H1 (cell line): ENCODE measurements around the gene CFAP54. TPM values are rescaled to one million over a fixed set of nuclear protein-coding genes. Genes with fewer than 3 reads are reported as not detected.

Source experiments
- CTCF ChIA-PET: fragments of 300-600 bp; sonication (Branson Sonifier 250); formaldehyde crosslinking; loops from one replicate; lab custom pipeline; 2021; ENCODE audit not compliant: partially characterized antibody; lab: Charles Lee
- POLR2A ChIA-PET: fragments of 300-600 bp; sonication (Branson Sonifier 250); formaldehyde crosslinking; loops from one replicate; lab custom pipeline; 2021; ENCODE audit warnings: inconsistent platforms; ENCODE audit not compliant: partially characterized antibody; lab: Charles Lee
- DNase-seq, 2 experiments: peaks; one replicate each; pipeline versions ENCODE4 v3.0.0 to v3.0.0-alpha.2; 2010 to 2022; ENCODE audit warnings: low spot score in 2 of 2, low read depth in 1 of 2, mixed read lengths in 1 of 2
- FAIRE-seq: peaks from 2 replicates; lab custom pipeline; 2011; peaks lifted over from hg19 to GRCh38; lab: Jason Lieb, UNC
- H2AFZ ChIP-seq: 2 replicates; pipeline ENCODE4 v1.8.1; 2012; ENCODE audit warnings: low read length, inconsistent platforms
- H2AK5ac ChIP-seq: 2 replicates; pipeline ENCODE4 v1.6.1; 2013; ENCODE audit warnings: low read depth, low read length
- H2BK120ac ChIP-seq: replicated peaks from 2 replicates; pipeline ENCODE3; 2013; ENCODE audit warnings: low read depth, low read length, inconsistent platforms
- H2BK12ac ChIP-seq: 2 replicates; pipeline ENCODE4 v1.6.1; 2013; ENCODE audit warnings: low read depth, low read length
- H2BK15ac ChIP-seq: 2 replicates; pipeline ENCODE4 v1.6.1; 2013; ENCODE audit warnings: low read length
- H2BK20ac ChIP-seq: 2 replicates; pipeline ENCODE4 v1.6.1; 2013; ENCODE audit warnings: low read length
- H2BK5ac ChIP-seq: 2 replicates; pipeline ENCODE4 v1.6.1; 2013; ENCODE audit warnings: low read depth, low read length
- H3K14ac ChIP-seq: 2 replicates; pipeline ENCODE4 v1.6.1; 2013; ENCODE audit warnings: inconsistent platforms; ENCODE audit not compliant: insufficient read length
- H3K18ac ChIP-seq: 2 replicates; pipeline ENCODE4 v1.6.1; 2013; ENCODE audit warnings: low read length; ENCODE audit errors: extremely low read depth
- H3K23ac ChIP-seq: 2 replicates; pipeline ENCODE4 v1.6.1; 2013; ENCODE audit warnings: inconsistent platforms; ENCODE audit not compliant: insufficient read length
- H3K23me2 ChIP-seq: 2 replicates; pipeline ENCODE4 v1.6.1; 2013; ENCODE audit warnings: low read depth, low read length
- H3K27ac ChIP-seq: 2 replicates; pipeline ENCODE4 v1.6.1; 2011; ENCODE audit warnings: low read depth, low read length, inconsistent platforms
- H3K27me3 ChIP-seq, 4 experiments: replicated peaks in 1 of 4; 1 replicate in 1 of 4; 2 replicates in 3 of 4; pipeline versions ENCODE4 v1.6.1 to v1.8.1; 2011 to 2013; ENCODE audit warnings: low read length in 3 of 4, mild to moderate bottlenecking in 3 of 4, inconsistent platforms in 2 of 4, mixed read lengths in 2 of 4, moderate library complexity in 1 of 4; ENCODE audit not compliant: control insufficient read depth in 3 of 4, insufficient read depth in 3 of 4; ENCODE audit errors: extremely low read depth in 1 of 4
- H3K36me3 ChIP-seq, 4 experiments: 2 replicates each; pipeline versions ENCODE4 v1.6.1 to v1.8.1; 2011 to 2013; ENCODE audit warnings: mild to moderate bottlenecking in 4 of 4, low read length in 3 of 4, moderate library complexity in 2 of 4, control low read depth in 1 of 4, inconsistent platforms in 1 of 4; ENCODE audit not compliant: insufficient read depth in 4 of 4, control insufficient read depth in 2 of 4
- H3K4ac ChIP-seq: replicated peaks from 2 replicates; pipeline ENCODE3; 2013; ENCODE audit warnings: low read length, low read depth, mixed read lengths, inconsistent platforms; ENCODE audit not compliant: insufficient read length
- H3K4me1 ChIP-seq, 4 experiments: replicated peaks in 1 of 4; 1 replicate in 1 of 4; 2 replicates in 3 of 4; pipeline versions ENCODE4 v1.6.1 to v1.8.1; 2011 to 2013; ENCODE audit warnings: low read length in 3 of 4, inconsistent platforms in 2 of 4, mixed read lengths in 1 of 4; ENCODE audit not compliant: insufficient read depth in 4 of 4, control insufficient read depth in 3 of 4
- H3K4me2 ChIP-seq, 2 experiments: 2 replicates each; pipeline versions ENCODE4 v1.6.1 to v1.8.1; 2011 to 2013; ENCODE audit warnings: low read depth in 2 of 2, low read length in 2 of 2, control low read depth in 1 of 2, inconsistent platforms in 1 of 2, mild to moderate bottlenecking in 1 of 2; ENCODE audit not compliant: insufficient read depth in 1 of 2
- H3K4me3 ChIP-seq, 4 experiments: fragments of 200-600, 300-600 bp in 1 of 4; sonication (generic), shearing (Covaris generic), sonication (Bioruptor Twin) in 1 of 4; 2 replicates each; pipeline versions ENCODE4 v1.5.1 to v1.8.1; 2011 to 2016; ENCODE audit warnings: low read length in 4 of 4, low read depth in 3 of 4, control low read depth in 2 of 4, inconsistent platforms in 2 of 4, mild to moderate bottlenecking in 2 of 4, mixed read lengths in 1 of 4, moderate library complexity in 1 of 4; ENCODE audit not compliant: insufficient read depth in 2 of 4; ENCODE audit errors: extremely low read depth in 1 of 4
- H3K56ac ChIP-seq: replicated peaks from 2 replicates; pipeline ENCODE3; 2013; ENCODE audit warnings: low read depth, mild to moderate bottlenecking, mixed read lengths, low read length, inconsistent platforms; ENCODE audit not compliant: insufficient read length
- H3K79me1 ChIP-seq: 2 replicates; pipeline ENCODE4 v1.6.1; 2013; ENCODE audit warnings: low read depth, low read length, control low read depth
- H3K79me2 ChIP-seq, 2 experiments: 2 replicates each; pipeline versions ENCODE4 v1.6.1 to v1.8.1; 2012 to 2013; ENCODE audit warnings: low read length in 2 of 2, mild to moderate bottlenecking in 2 of 2, inconsistent platforms in 1 of 2; ENCODE audit not compliant: insufficient read depth in 2 of 2, control insufficient read depth in 1 of 2
- H3K9ac ChIP-seq, 4 experiments: replicated peaks in 1 of 4; 1 replicate in 1 of 4; 2 replicates in 3 of 4; pipeline versions ENCODE4 v1.6.1 to v1.8.1; 2011 to 2013; ENCODE audit warnings: low read depth in 3 of 4, low read length in 3 of 4, control low read depth in 2 of 4, mild to moderate bottlenecking in 2 of 4, moderate library complexity in 2 of 4, inconsistent platforms in 1 of 4; ENCODE audit errors: extremely low read depth in 1 of 4
- H3K9me3 ChIP-seq, 2 experiments: 2 replicates each; pipeline versions ENCODE4 v1.6.1 to v1.8.1; 2012 to 2013; ENCODE audit warnings: mild to moderate bottlenecking in 2 of 2, moderate library complexity in 2 of 2, control low read depth in 1 of 2, inconsistent platforms in 1 of 2, low read depth in 1 of 2, low read length in 1 of 2, mixed read lengths in 1 of 2; ENCODE audit not compliant: insufficient read depth in 2 of 2
- H4K20me1 ChIP-seq, 2 experiments: replicated peaks in 1 of 2; 2 replicates each; pipeline versions ENCODE3 to v1.8.1; 2011 to 2013; ENCODE audit warnings: inconsistent platforms in 2 of 2, low read length in 2 of 2, mild to moderate bottlenecking in 1 of 2; ENCODE audit not compliant: insufficient read depth in 2 of 2, control insufficient read depth in 1 of 2
- H4K5ac ChIP-seq: 2 replicates; pipeline ENCODE4 v1.6.1; 2013; ENCODE audit warnings: low read length, low read depth, mixed read lengths, inconsistent platforms; ENCODE audit not compliant: insufficient read length
- H4K8ac ChIP-seq: 2 replicates; pipeline ENCODE4 v1.8.0; 2013; ENCODE audit warnings: mild to moderate bottlenecking, moderate library complexity, low read length, inconsistent platforms; ENCODE audit not compliant: insufficient read depth; ENCODE audit errors: extremely low read depth
- H4K91ac ChIP-seq: replicated peaks from 2 replicates; pipeline ENCODE3; 2013; ENCODE audit warnings: low read length, mixed read lengths, inconsistent platforms; ENCODE audit not compliant: insufficient read length
- ATF3 ChIP-seq: IDR thresholded peaks from 2 replicates; pipeline ENCODE4 v1.6.1; 2011; ENCODE audit warnings: low read depth, mild to moderate bottlenecking, low read length; ENCODE audit not compliant: insufficient read depth
- CHD2 ChIP-seq: IDR thresholded peaks from 2 replicates; pipeline ENCODE4 v1.6.1; 2012; ENCODE audit warnings: low read length, improper control_type of control experiment
- CREB1 ChIP-seq: IDR thresholded peaks from 2 replicates; pipeline ENCODE4 v1.6.1; 2012; ENCODE audit warnings: inconsistent platforms
- JUND ChIP-seq: IDR thresholded peaks from 2 replicates; pipeline ENCODE4 v1.6.1; 2011; ENCODE audit warnings: mild to moderate bottlenecking, improper control_type of control experiment, low read length
- MAFK ChIP-seq: IDR thresholded peaks from 2 replicates; pipeline ENCODE4 v1.6.1; 2012; ENCODE audit warnings: low read depth, mild to moderate bottlenecking, improper control_type of control experiment, low read length
- RXRA ChIP-seq: IDR thresholded peaks from 2 replicates; pipeline ENCODE4 v1.6.1; 2011; ENCODE audit warnings: low read depth, mild to moderate bottlenecking, low read length, moderate library complexity; ENCODE audit not compliant: insufficient read depth
- SIN3A ChIP-seq, 2 experiments: IDR thresholded peaks in 1 of 2; conservative IDR thresholded peaks in 1 of 2; 2 replicates each; pipeline ENCODE4 v1.6.1; 2011 to 2012; ENCODE audit warnings: low read length in 2 of 2, improper control_type of control experiment in 1 of 2, low read depth in 1 of 2, mild to moderate bottlenecking in 1 of 2
- SIRT6 ChIP-seq: IDR thresholded peaks from one replicate; pipeline ENCODE4 v1.7.1; 2012; ENCODE audit warnings: low read length, inconsistent platforms
- SP2 ChIP-seq: IDR thresholded peaks from 2 replicates; pipeline ENCODE4 v1.6.1; 2012; ENCODE audit warnings: mild to moderate bottlenecking, low read length, inconsistent platforms
- TEAD4 ChIP-seq: IDR thresholded peaks from 2 replicates; pipeline ENCODE4 v1.6.1; 2012; ENCODE audit warnings: low read depth, low read length, inconsistent platforms, mixed read lengths
- ZNF274 ChIP-seq: IDR thresholded peaks from 2 replicates; pipeline ENCODE4 v1.7.0; 2012; ENCODE audit warnings: low read length, borderline replicate concordance; ENCODE audit errors: extremely low read depth
- WGBS, 2 experiments: shearing (Covaris generic) in 1 of 2; methylation state at CpG; one replicate each; pipeline versions ENCODE4 v1.1.6 to v1.1.7; 2013 to 2015; ENCODE audit warnings: low lambda C conversion rate in 2 of 2, mixed read lengths in 2 of 2, inconsistent platforms in 1 of 2, low coverage in 1 of 2, missing lambda C conversion rate in 1 of 2; ENCODE audit not compliant: insufficient replicate concordance in 2 of 2, insufficient coverage in 1 of 2, insufficient read length in 1 of 2; ENCODE audit errors: extremely low coverage in 1 of 2, missing lambda C conversion rate in 1 of 2; 5-methylcytosine and 5-hydroxymethylcytosine counted together
- polyA plus RNA-seq, 7 experiments: library from polyadenylated mRNA; depleted of rRNA in 3 of 7; stranded (reverse) in 5 of 7; unstranded in 2 of 7; fragments of >200 nt in 5 of 7; fragments of 200-250 nt in 2 of 7; gene quantifications; 1 replicate in 5 of 7; 2 replicates in 1 of 7; 4 replicates in 1 of 7; pipeline versions ENCODE4 v1.2.1 to v1.2.3, GENCODE V29; 2011 to 2013; ENCODE audit warnings: missing spikeins in 2 of 7, mixed read lengths in 2 of 7
- total RNA-seq: library from RNA; stranded (reverse); fragmentation: NEBNext Ultra II Directional; extraction: Animal tissue kit (Norgen Biotek cat#: 25700); gene quantifications from 2 replicates; pipeline ENCODE4 v1.2.1, GENCODE V29; 2021

Gene CFAP54
- total and polyA plus RNA-seq, 2 of the 8 experiments (the other 6 are each of a cell fraction or from before 2014, with no cell fraction given) = 0.17 to 0.33 TPM

GRCh38 chr12:96821592-96821991 lies 332.2 kb downstream of the CFAP54 start:
- Histone ChIP-seq H3K27ac (no peak overlapping the region), H4K5ac (no peak overlapping the region), H2BK12ac (no peak overlapping the region), H2BK120ac (no peak overlapping the region), H3K4me1 (no peaks in the 10 kb centered on the region), H3K4me2 (no peak overlapping the region), H4K20me1 (no peaks in the 10 kb centered on the region), H3K23ac (no peak overlapping the region), H2AFZ (no peak overlapping the region), H3K79me2 (no peaks in the 10 kb centered on the region), H3K9me3 (0 out of 4 replicates have a peak, but pooled peaks cover 3 to 5% of the 10 kb centered on the region in 2 experiments), H4K8ac (no peak overlapping the region), H2BK5ac (no peak overlapping the region), H3K23me2 (no peaks in the 10 kb centered on the region), H4K91ac (no peak overlapping the region), H3K27me3 (no peaks in the 10 kb centered on the region), H3K56ac (no peak overlapping the region), H2BK15ac (no peak overlapping the region), H3K79me1 (no peaks in the 10 kb centered on the region), H2AK5ac (no peak overlapping the region), H2BK20ac (no peak overlapping the region), H3K9ac (no peak overlapping the region), H3K4me3 (no peak overlapping the region), H3K18ac (no peak overlapping the region), H3K4ac (no peak overlapping the region), H3K14ac (no peak overlapping the region), H3K36me3 (no peaks in the 10 kb centered on the region)
- TF ChIP-seq ATF3 (no peak), MAFK (no peak), CREB1 (no peak), JUND (no peak), CHD2 (no peak), SIRT6 (no peak), RXRA (no peak), SP2 (no peak), ZNF274 (no peak), SIN3A (conservative IDR thresholded peaks at IDR 0.05 in 1 of 2, IDR thresholded peaks at IDR 0.05 in 1 of 2; ENCODE audit: low read depth in 1 of 2, low read length in 2 of 2) (no peak), TEAD4 (no peak)
- WGBS, 2 experiments = 86% methylated on average over 3 of the region's 3 CpGs; no CpG with 5 or more reads in 1 of the 2 experiments
- CTCF ChIA-PET = no interaction called here
- DNase-seq (no peak), FAIRE-seq (no peak)
- POLR2A ChIA-PET = interaction anchor here (0.6 kb wide), 1 partner anchor 100 kb away, joined by 3 read pairs; no protein-coding TSS in a partner anchor
